Measurements from ENCODE around the gene UNC13A.

- no peak for TF ChIP-seq CTCF (conservative IDR thresholded peaks at IDR 0.05)
- no peak for TF ChIP-seq ZFX (IDR thresholded peaks at IDR 0.05)
Measured at GRCh38 chr19:17584132-17584531, 104.0 kb downstream of the UNC13A start.
